Progenitor cell of endocrine pancreas (in vitro differentiated cells): ENCODE data around the gene LRRC3. TPM values are rescaled to one million over a fixed set of nuclear protein-coding genes. Genes with fewer than 3 reads are reported as not detected.
A peak's percentile ranks its signal among the peaks of the same experiment; 100 is the strongest.

Experiments
- DNase-seq: peaks from one replicate; pipeline ENCODE4 v3.0.0; 2021; ENCODE audit warnings: low spot score; ENCODE audit not compliant: unreplicated experiment
- H3K27ac Mint-ChIP-seq: 2 replicates; pipeline ENCODE4 v1.8.0; 2021; ENCODE audit warnings: mild to moderate bottlenecking, moderate library complexity, mixed read lengths
- H3K27me3 Mint-ChIP-seq: 2 replicates; pipeline ENCODE4 v1.8.0; 2021; ENCODE audit warnings: mixed read lengths
- H3K36me3 Mint-ChIP-seq: 2 replicates; pipeline ENCODE4 v1.8.0; 2022; ENCODE audit warnings: mixed read lengths; ENCODE audit not compliant: insufficient read depth
- H3K4me1 Mint-ChIP-seq: 2 replicates; pipeline ENCODE4 v1.8.0; 2021; ENCODE audit warnings: low read depth, mixed read lengths
- H3K4me3 Mint-ChIP-seq: 2 replicates; pipeline ENCODE4 v1.8.0; 2021; ENCODE audit warnings: low read depth, mild to moderate bottlenecking, moderate library complexity, mixed read lengths
- H3K9me3 Mint-ChIP-seq: 2 replicates; pipeline ENCODE4 v1.8.0; 2021; ENCODE audit warnings: low read depth, mixed read lengths
- CTCF ChIP-seq: fragments of 200-600 bp; sonication (generic); IDR thresholded peaks from one replicate; pipeline ENCODE4 v1.5.0; 2021; ENCODE audit warnings: antibody characterized with exemption, mild to moderate bottlenecking; ENCODE audit not compliant: unreplicated experiment
- total RNA-seq: library from RNA; stranded (reverse); gene quantifications from 2 replicates; pipeline ENCODE4 v1.2.1, GENCODE V29; 2021

LRRC3 gene
- total RNA-seq, 1 donor from 2014 or later, result 5.1 TPM

DNA sequence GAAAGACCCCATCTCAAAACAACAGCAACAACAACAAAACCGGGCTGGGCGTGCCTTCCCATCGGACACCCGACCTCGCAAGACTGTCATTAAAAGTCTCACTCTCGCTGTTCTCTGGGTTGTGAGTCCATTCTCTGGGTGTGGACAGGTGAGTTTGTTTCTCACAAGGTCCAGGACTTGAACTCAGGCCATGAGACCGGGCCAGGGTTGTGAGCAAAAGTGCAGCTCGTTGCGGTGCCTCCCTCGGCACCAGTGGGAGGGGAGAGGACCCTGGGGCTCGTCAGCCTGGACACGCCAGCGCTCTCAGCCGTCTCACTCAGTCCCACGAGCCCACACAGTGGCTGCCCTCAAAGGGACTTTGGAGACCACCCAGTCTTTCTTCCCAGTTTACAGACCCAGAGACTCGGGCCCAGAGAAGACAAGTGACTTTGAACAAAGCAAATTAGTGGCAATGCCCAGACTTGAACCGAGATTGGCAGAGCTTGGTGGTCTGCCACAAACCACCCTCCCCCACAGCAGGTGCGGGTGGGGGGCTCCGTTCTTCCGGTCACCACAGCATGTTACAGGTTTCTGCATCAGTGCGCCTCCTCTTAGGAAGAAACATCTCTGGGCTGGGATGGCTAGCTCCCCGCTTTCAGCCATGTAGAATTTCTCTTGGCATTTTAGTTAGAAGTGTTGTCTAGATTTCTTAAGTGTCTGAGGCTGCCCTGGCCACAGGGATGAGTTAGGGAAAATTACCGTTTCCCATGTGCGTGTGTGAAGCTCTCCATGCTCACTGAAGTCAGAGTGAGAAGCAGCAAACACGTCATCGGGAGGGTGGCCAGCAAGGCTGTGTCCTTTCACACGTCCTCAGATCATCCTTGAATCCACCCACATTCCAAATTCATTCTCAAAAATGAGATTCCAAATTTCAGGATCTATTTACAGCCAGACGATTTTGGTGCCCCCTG, 28.3 kb downstream of the LRRC3 start:
- Mint-ChIP-seq H3K4me3 (peak overlapping the region; percentile 50), H3K27me3 (no peaks in the 10 kb centered on the region), H3K27ac (no peak overlapping the region), H3K4me1 (peaks cover 11% of the 10 kb centered on the region), H3K9me3 (peaks cover 22% of the 10 kb centered on the region), H3K36me3 (peaks cover 5% of the 10 kb centered on the region)
- no peak for TF ChIP-seq CTCF
- no peak for DNase-seq

DNA sequence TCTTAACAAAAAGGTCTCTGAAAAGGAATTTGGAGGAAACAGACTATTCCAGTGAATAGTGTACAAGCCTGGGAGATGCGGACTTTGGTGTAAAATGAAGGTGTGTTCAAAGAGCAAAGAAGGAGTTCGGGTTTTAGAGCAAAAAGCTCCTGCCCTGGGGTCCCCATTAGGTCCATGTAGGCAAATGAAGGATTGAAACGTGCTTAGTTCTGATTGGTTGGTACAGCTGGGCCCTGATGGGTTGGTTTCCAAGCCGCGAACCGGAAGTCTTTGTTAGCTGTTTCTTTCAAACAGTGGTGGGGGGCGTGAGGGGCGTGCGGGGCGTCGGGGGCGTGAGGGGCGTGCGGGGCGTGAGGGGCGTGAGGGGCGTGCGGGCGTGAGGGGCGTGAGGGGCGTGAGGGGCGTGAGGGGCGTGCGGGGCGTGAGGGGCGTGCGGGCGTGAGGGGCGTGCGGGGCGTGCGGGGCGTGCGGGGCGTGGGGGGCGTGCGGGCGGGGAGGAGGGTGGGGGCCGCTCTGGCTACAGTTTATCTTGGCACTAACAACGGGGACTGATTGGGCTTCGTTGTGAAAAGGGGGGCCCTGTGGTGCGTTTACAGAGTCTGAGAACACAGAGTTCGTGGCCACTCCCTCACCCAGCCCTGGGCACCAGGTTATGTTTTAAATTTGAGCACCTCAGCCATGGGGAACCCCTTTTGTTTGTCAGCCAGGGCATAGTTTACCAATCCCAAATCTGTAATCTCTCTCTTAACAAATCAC, 29.4 kb downstream of the LRRC3 start:
- H3K36me3 Mint-ChIP-seq, result peaks cover 5% of the 10 kb centered on the region
- H3K4me1 Mint-ChIP-seq, result peaks cover 11% of the 10 kb centered on the region
- no peaks in the 10 kb centered on the region for H3K27me3 Mint-ChIP-seq
- peak overlapping the region; percentile 10 for H3K27ac Mint-ChIP-seq
- peak overlapping the region; percentile 81 for H3K4me3 Mint-ChIP-seq
- H3K9me3 Mint-ChIP-seq, result peaks cover 18% of the 10 kb centered on the region
- no peak for DNase-seq
- no peak for TF ChIP-seq CTCF

- peak overlapping the region; percentile 81 for H3K4me3 Mint-ChIP-seq
- peak; percentile 49 for TF ChIP-seq CTCF
- no peak for DNase-seq
- peak overlapping the region; percentile 52 for H3K27ac Mint-ChIP-seq
- H3K36me3 Mint-ChIP-seq, result peaks cover 10% of the 10 kb centered on the region
- peaks cover 11% of the 10 kb centered on the region for H3K4me1 Mint-ChIP-seq
- H3K9me3 Mint-ChIP-seq, result peaks cover 18% of the 10 kb centered on the region
- no peaks in the 10 kb centered on the region for H3K27me3 Mint-ChIP-seq
Observed at GRCh38 chr21:44485254-44485793, 30.0 kb downstream of the LRRC3 start.

DNA sequence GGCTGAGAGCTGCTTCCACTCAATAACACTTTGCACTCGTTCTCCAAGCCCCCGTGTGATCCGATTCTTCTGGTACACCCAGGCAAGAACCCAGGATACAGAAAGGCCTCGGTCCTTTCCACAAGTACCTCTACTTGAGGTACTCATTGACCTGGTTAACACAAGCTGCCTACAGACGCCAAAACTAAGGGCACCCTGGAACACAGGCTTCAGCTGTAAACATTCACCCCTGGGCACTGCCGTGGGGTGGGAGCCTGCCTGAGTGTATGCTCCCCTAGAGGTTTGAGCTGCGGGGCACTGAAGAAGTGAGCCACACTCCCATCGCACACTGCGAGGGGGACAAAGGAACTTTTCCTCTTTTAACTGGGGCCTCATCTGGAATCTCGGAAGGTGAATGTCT, 30.5 kb downstream of the LRRC3 start:
- peaks cover 11% of the 10 kb centered on the region for H3K4me1 Mint-ChIP-seq
- no peak overlapping the region for H3K27ac Mint-ChIP-seq
- H3K27me3 Mint-ChIP-seq, result no peaks in the 10 kb centered on the region
- TF ChIP-seq CTCF, result no peak
- peak overlapping the region; percentile 81 for H3K4me3 Mint-ChIP-seq
- peaks cover 10% of the 10 kb centered on the region for H3K36me3 Mint-ChIP-seq
- no peak for DNase-seq
- H3K9me3 Mint-ChIP-seq, result peaks cover 18% of the 10 kb centered on the region

GRCh38 chr21:44486302-44486701, 31.0 kb downstream of the LRRC3 start:
- TF ChIP-seq CTCF, result no peak
- H3K36me3 Mint-ChIP-seq, result peaks cover 13% of the 10 kb centered on the region

More at GRCh38 chr21:44486302-44486701, 31.0 kb downstream of the LRRC3 start:
- DNase-seq, result no peak
- Mint-ChIP-seq H3K27ac (peak overlapping the region; percentile 80), H3K4me1 (peaks cover 11% of the 10 kb centered on the region), H3K27me3 (no peaks in the 10 kb centered on the region), H3K9me3 (peaks cover 18% of the 10 kb centered on the region), H3K4me3 (peak overlapping the region; percentile 81)
